ENCODE measurements around the gene JMJD8.

JMJD8 gene

DNA sequence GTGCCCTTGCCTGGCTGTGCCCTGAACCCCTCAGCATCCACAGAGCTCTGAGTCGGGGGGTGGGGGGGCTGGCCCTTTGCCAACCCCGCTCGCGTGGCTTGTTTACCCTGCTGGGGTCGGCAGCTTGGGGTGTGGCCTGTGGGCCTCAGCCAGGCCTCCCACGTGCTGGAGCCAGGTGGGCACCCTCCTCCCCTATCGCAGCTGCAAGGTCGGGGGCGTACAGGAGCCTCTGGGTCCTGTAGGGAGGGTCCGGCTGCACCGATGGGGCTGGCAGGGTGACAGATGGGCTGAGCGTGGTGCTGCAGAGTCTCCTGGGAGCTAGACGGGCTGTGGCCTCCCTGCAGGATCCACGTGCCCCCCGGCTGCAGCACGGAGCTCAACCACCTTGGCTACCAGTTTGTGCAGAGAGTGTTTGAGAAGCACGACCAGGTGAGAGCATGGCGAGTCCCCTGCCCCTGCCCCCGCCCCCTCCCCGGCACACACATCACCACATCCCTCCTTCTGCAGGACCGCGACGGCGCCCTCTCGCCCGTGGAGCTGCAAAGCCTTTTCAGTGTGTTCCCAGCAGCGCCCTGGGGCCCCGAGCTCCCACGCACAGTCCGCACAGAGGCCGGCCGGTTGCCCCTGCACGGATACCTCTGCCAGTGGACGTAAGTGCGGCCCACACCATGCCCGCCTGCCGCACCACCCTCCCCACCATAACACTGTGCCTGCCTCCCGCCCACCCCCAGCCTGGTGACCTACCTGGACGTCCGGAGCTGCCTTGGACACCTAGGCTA, 12.6 kb downstream of the JMJD8 start:
- TF ChIP-seq, protein P1, sequence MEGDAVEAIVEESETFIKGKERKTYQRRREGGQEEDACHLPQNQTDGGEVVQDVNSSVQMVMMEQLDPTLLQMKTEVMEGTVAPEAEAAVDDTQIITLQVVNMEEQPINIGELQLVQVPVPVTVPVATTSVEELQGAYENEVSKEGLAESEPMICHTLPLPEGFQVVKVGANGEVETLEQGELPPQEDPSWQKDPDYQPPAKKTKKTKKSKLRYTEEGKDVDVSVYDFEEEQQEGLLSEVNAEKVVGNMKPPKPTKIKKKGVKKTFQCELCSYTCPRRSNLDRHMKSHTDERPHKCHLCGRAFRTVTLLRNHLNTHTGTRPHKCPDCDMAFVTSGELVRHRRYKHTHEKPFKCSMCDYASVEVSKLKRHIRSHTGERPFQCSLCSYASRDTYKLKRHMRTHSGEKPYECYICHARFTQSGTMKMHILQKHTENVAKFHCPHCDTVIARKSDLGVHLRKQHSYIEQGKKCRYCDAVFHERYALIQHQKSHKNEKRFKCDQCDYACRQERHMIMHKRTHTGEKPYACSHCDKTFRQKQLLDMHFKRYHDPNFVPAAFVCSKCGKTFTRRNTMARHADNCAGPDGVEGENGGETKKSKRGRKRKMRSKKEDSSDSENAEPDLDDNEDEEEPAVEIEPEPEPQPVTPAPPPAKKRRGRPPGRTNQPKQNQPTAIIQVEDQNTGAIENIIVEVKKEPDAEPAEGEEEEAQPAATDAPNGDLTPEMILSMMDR (IDR thresholded peaks at IDR 0.05), result no peak
- no peak for TF ChIP-seq ZFX (IDR thresholded peaks at IDR 0.05; ENCODE audit: borderline replicate concordance)
- no peak overlapping the region for H3K27ac ChIP-seq

DNA sequence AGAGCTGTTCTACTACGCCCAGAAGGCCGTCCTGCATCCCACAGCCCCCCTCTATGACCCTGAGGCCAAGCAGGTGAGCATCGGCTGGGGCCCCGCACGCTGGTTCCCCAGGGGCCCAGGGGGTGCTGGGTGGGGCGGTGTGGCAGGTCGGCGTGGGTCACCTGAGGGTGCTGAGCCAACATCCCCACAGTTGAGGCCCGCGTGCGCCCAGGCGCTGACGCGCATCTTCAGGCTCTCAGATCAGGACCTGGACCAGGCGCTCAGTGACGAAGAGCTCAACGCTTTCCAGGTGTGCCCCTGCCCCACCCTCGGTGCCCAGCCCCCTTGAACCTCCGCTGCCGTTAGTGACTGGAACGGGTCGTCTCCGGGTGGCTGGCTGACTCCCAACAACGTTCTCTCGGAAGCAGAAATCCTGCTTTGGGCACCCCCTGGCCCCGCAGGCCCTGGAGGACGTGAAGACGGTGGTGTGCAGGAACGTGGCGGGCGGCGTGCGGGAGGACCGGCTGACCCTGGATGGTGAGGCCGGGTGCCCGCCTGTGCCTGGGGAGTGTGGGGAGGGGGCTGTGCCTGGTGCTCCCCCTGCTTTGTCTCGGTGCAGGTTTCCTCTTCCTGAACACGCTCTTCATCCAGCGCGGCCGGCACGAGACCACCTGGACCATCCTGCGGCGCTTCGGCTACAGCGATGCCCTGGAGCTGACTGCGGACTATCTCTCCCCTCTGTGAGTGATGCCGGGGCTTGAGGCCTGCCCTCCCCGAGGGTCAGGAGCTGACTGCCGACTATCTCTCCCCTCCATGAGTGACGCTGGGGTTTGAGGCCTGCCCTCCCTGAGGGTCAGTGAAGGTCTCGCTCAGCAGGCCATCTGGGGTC, 13.4 kb downstream of the JMJD8 start:
- H3K27ac ChIP-seq, result no peak overlapping the region
- TF ChIP-seq, protein P1 (IDR thresholded peaks at IDR 0.05), result no peak
- TF ChIP-seq ZFX (IDR thresholded peaks at IDR 0.05; ENCODE audit: borderline replicate concordance), result no peak

DNA sequence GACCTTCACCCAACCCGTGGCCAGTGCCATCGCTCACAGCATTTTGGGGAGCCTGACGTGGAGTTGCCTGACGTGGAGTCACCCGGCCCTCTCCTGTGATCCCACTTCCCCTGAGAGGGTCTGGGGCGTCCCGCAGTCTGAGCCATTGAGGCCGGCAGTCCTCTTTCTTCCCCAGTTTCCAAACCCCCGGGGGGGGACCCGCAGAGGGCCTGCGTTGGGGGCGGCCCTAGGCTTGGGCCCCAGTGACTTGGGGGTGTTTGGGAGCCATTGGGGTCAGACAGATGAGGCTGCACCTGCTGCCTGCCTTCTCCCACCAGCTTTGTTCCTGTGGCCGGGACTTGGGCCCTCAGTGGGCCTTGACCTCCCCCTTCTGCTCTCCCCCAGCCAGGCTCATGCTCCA, 14.5 kb downstream of the JMJD8 start:
- H3K27ac ChIP-seq, result peak overlapping the region; percentile 88
- no peak for TF ChIP-seq ZFX (IDR thresholded peaks at IDR 0.05; ENCODE audit: borderline replicate concordance)
- TF ChIP-seq, protein P1 (IDR thresholded peaks at IDR 0.05), result no peak

DNA sequence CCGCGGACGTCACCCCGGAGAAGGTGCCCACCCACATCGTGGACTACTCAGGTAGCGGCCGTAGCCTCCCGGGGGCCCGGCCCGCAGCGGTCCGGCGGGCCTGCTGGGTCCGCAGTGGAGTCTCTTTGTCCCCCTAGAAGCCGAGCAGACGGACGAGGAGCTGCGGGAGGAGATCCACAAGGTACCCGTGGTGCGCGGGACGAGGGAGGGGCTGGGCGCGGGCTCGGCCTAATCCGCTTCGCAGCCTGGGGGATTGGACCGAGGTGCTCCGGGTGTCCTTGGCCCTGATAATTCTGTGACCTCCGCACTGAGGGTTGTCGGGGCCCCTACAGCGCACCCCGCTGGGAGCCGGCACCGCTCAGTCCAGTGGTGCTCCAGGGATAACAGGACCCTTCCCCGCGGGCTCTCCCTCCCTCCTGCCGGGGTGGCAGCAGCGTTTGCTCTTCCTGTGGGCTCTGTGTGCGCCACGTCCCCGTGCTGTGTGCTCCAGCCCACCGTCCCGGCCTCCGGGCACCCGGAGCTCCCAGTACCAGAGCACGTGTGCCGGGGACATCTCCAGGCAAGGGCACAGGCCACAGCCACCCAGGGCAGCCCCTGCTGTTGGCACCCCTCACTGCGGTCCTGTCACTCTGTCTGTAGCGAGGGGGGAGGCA, 15.5 kb downstream of the JMJD8 start:
- peak overlapping the region; percentile 88 for H3K27ac ChIP-seq
- TF ChIP-seq ZFX (IDR thresholded peaks at IDR 0.05; ENCODE audit: borderline replicate concordance), result no peak
- TF ChIP-seq, protein P1 (IDR thresholded peaks at IDR 0.05), result no peak

DNA sequence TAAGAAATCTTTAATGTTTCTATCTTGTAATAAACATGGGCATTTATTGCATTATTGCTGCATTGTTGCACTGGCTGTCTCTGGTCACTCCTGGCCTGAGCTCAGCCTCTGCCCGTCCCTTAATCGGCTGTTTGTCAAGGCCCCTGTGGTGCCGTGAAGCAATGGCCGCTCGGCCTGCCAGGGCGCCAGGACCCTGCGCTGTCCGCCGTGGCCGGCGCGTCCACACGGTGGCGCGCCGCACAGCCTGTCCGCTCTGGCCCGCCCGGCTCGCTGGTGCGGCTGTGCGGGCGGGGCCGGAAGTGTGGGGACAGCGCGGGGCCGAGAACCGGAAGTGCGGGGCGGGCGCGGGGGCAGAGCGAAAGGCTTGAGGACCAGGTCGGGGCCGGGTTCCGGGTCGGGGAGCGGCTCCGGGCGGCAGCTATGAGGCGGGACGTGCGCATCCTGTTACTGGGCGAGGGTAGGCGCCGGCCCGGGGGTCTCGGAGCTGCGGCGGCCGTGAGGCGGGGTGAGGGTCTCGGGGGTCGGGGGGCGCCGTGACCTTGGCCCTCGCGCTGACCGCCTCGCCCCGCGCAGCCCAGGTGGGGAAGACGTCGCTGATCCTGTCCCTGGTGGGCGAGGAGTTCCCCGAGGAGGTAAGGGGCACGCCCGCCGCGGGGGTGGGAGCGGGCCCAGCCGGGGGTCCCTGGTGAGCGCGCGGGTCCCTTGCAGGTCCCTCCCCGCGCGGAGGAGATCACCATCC, 16.2 kb downstream of the JMJD8 start, which contains the start of gene RHOT2:
Gene RHOT2, plus strand, starts transcription at position 353 of the 739 bp plus-strand sequence. Its CDS starts 68 bp downstream, at position 421.
- no peak for TF ChIP-seq ZFX (IDR thresholded peaks at IDR 0.05; ENCODE audit: borderline replicate concordance)
- TF ChIP-seq, protein P1 (IDR thresholded peaks at IDR 0.05), result peak; percentile 98
- H3K27ac ChIP-seq, result peak within 1 kb of the TSS; percentile 88

DNA sequence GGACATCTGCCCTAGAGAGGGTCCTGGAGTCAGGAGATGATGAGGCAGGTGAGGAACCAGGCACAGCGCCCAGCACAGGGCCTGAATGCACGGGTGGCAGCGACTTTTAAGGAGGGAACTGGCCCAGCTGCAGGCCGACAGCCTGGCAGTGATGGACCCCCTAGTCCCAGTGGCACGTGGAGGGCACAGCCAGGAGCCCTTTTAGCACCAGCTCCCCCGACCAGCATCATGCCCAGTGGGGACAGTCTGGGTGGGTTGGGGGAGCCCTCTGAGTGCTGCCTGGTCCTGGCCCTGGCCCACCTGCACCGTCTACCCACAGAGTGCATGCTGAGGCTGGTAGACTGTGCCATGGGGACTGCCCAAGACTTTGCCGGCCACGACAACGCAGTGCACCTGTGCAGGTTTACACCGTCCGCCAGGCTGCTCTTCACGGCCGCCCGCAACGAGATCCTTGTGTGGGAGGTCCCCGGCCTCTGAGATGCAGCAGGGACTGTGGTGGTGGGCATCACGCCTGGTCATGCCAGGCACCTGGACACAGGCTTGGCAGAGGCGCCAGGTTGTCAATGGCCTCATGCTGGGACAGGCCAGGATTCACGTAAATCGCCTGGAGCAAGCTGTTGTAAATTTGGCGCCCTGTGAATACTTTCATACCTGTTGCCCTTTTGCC, 16.9 kb downstream of the JMJD8 start:
- peak overlapping the region; percentile 88 for H3K27ac ChIP-seq

More for the DNA sequence above, 16.9 kb downstream of the JMJD8 start:
- TF ChIP-seq, protein P1 (IDR thresholded peaks at IDR 0.05), result no peak
- TF ChIP-seq ZFX (IDR thresholded peaks at IDR 0.05; ENCODE audit: borderline replicate concordance), result no peak
